CD14-positive monocyte (primary cell): ENCODE data around the gene OPN4. TPM values are rescaled to one million over a fixed set of nuclear protein-coding genes. Genes with fewer than 3 reads are reported as not detected.

ENCODE experiments used
- DNase-seq, 3 donors: peaks; one replicate each; pipeline ENCODE4 v3.0.0-alpha.2; 2011 to 2022
- H2AFZ ChIP-seq: 2 replicates; pipeline ENCODE4 v1.6.0; 2012; ENCODE audit warnings: mild to moderate bottlenecking, low read depth, low read length, inconsistent platforms; ENCODE audit not compliant: insufficient read depth, poor library complexity, severe bottlenecking
- H3K27ac ChIP-seq, 2 donors: 1 replicate in 1 of 2; 2 replicates in 1 of 2; pipeline ENCODE4 v1.5.1; 2012 to 2013; ENCODE audit warnings: low read length in 2 of 2, control low read depth in 1 of 2, inconsistent platforms in 1 of 2, low read depth in 1 of 2, mild to moderate bottlenecking in 1 of 2
- H3K27me3 ChIP-seq, 2 donors: one replicate each; pipeline versions ENCODE4 v1.6.0 to v1.6.1; 2011 to 2013; ENCODE audit warnings: low read length in 2 of 2; ENCODE audit not compliant: control insufficient read depth in 2 of 2, insufficient read depth in 2 of 2
- H3K36me3 ChIP-seq, 2 donors: replicated peaks in 1 of 2; 1 replicate in 1 of 2; 2 replicates in 1 of 2; pipeline versions ENCODE4 v1.5.1 to v1.6.1; 2012 to 2013; ENCODE audit warnings: low read length in 2 of 2, control low read depth in 1 of 2, inconsistent platforms in 1 of 2, mild to moderate bottlenecking in 1 of 2; ENCODE audit not compliant: insufficient read depth in 2 of 2, control insufficient read depth in 1 of 2
- H3K4me1 ChIP-seq, 2 donors: 1 replicate in 1 of 2; 2 replicates in 1 of 2; pipeline versions ENCODE4 v1.5.1 to v1.6.1; 2012 to 2013; ENCODE audit warnings: low read length in 2 of 2, control low read depth in 1 of 2, inconsistent platforms in 1 of 2, mild to moderate bottlenecking in 1 of 2, moderate library complexity in 1 of 2; ENCODE audit not compliant: insufficient read depth in 2 of 2, control insufficient read depth in 1 of 2
- H3K4me2 ChIP-seq: replicated peaks from 2 replicates; pipeline ENCODE3; 2012; ENCODE audit warnings: low read length, moderate library complexity, mild to moderate bottlenecking; ENCODE audit not compliant: poor library complexity, severe bottlenecking; ENCODE audit errors: extremely low read depth
- H3K4me3 ChIP-seq, 3 experiments: fragments of 200-600 bp in 1 of 3; sonication (generic) in 1 of 3; replicated peaks in 1 of 3; 1 replicate in 2 of 3; 2 replicates in 1 of 3; pipeline ENCODE4 v1.5.1; 2011 to 2013; ENCODE audit warnings: low read length in 3 of 3, mild to moderate bottlenecking in 3 of 3, control low read depth in 2 of 3, low read depth in 2 of 3, inconsistent platforms in 1 of 3, moderate library complexity in 1 of 3
- H3K79me2 ChIP-seq: 2 replicates; pipeline ENCODE4 v1.6.0; 2012; ENCODE audit warnings: mild to moderate bottlenecking, control low read depth, inconsistent platforms, low read length, moderate library complexity; ENCODE audit not compliant: insufficient read depth
- H3K9ac ChIP-seq: 2 replicates; pipeline ENCODE4 v1.6.0; 2017; ENCODE audit warnings: low read length, mild to moderate bottlenecking; ENCODE audit not compliant: insufficient read depth, poor library complexity, severe bottlenecking
- H3K9me3 ChIP-seq, 2 donors: replicated peaks in 1 of 2; 1 replicate in 1 of 2; 2 replicates in 1 of 2; pipeline versions ENCODE4 v1.5.1 to v1.6.1; 2012 to 2013; ENCODE audit warnings: low read length in 2 of 2, control low read depth in 1 of 2; ENCODE audit not compliant: control insufficient read depth in 1 of 2, insufficient read depth in 1 of 2
- H4K20me1 ChIP-seq: 2 replicates; pipeline ENCODE4 v1.6.0; 2012; ENCODE audit warnings: mild to moderate bottlenecking, low read length, control low read depth, moderate library complexity; ENCODE audit not compliant: insufficient read depth
- H3K27ac Mint-ChIP-seq, 7 donors: one replicate each; pipeline ENCODE4 v1.8.0; 2020; ENCODE audit warnings: mild to moderate bottlenecking in 7 of 7, mixed read lengths in 7 of 7, moderate library complexity in 6 of 7, inconsistent platforms in 2 of 7
- H3K27me3 Mint-ChIP-seq, 3 donors: one replicate each; pipeline ENCODE4 v1.8.0; 2021 to 2022; ENCODE audit warnings: low read depth in 3 of 3, mild to moderate bottlenecking in 3 of 3, mixed read lengths in 3 of 3, moderate library complexity in 3 of 3, inconsistent platforms in 1 of 3
- H3K36me3 Mint-ChIP-seq, 2 donors: one replicate each; pipeline ENCODE4 v1.8.0; 2020; ENCODE audit warnings: mixed read lengths in 2 of 2, inconsistent platforms in 1 of 2, mild to moderate bottlenecking in 1 of 2
- H3K4me1 Mint-ChIP-seq: one replicate; pipeline ENCODE4 v1.8.0; 2020; ENCODE audit warnings: mild to moderate bottlenecking, mixed read lengths
- H3K4me3 Mint-ChIP-seq, 2 donors: one replicate each; pipeline ENCODE4 v1.8.0; 2020; ENCODE audit warnings: mild to moderate bottlenecking in 2 of 2, mixed read lengths in 2 of 2, moderate library complexity in 1 of 2
- H3K9me3 Mint-ChIP-seq, 7 donors: one replicate each; pipeline ENCODE4 v1.8.0; 2020 to 2022; ENCODE audit warnings: mixed read lengths in 7 of 7, mild to moderate bottlenecking in 6 of 7, moderate library complexity in 6 of 7, inconsistent platforms in 2 of 7
- WGBS: methylation state at CpG from one replicate; pipeline ENCODE4 v1.1.5; 2013; ENCODE audit warnings: missing lambda C conversion rate; ENCODE audit not compliant: insufficient coverage; 5-methylcytosine and 5-hydroxymethylcytosine counted together
- intact Hi-C, 2 donors: fragments of 100-400 bp; cut with micrococcal nuclease; formaldehyde crosslinking; loops; one replicate each; pipeline versions ENCODE4 v1.15.0 to v1.15.1; 2023
- polyA plus RNA-seq, 3 donors: library from polyadenylated mRNA; depleted of rRNA in 1 of 3; unstranded in 2 of 3; stranded (reverse) in 1 of 3; fragments of 300-500 nt in 2 of 3; fragments of >200 nt in 1 of 3; fragmentation: Illumina TruSeq in 2 of 3; gene quantifications; 1 replicate in 2 of 3; 2 replicates in 1 of 3; pipeline ENCODE4 v1.2.3, GENCODE V29; 2012 to 2021
- TF ChIP-seq, protein P1 (sequence below): fragments of 200-600 bp; IDR thresholded peaks from one replicate; pipeline ENCODE4 v1.8.0; 2022; ENCODE audit warnings: antibody characterized with exemption, mild to moderate bottlenecking

The OPN4 gene
- polyA plus RNA-seq, 3 donors = not detected

DNA sequence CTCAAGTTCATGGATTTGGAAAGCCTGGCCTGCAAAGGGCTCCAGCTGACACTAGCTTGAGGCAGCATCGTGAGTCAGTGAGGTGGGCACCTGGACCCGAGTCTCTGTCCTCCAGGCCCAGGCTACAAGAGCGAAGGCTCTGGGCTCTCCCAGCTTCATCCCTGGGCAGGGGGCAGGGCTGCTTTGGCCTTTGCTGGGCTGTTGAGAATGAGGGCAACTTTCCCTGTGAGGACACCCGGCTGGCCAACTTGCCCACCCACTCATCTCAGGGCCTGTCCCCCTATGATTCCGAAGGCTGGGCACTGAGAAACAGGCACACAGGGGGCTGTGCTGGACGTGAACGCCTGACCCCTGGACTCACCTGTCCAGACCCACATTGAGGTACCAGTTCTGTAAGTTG is 38.3 kb downstream of the OPN4 start:
- Histone ChIP-seq H3K79me2 (no peaks in the 10 kb centered on the region), H3K27ac (no peak overlapping the region), H3K4me1 (peaks cover 0 to 2% of the 10 kb centered on the region in 2 donors), H3K9ac (no peak overlapping the region), H3K27me3 (peaks cover 0 to 3% of the 10 kb centered on the region in 2 donors), H2AFZ (no peak overlapping the region), H3K9me3 (no peaks in the 10 kb centered on the region), H3K36me3 (no peaks in the 10 kb centered on the region), H4K20me1 (no peaks in the 10 kb centered on the region), H3K4me3 (no peak overlapping the region), H3K4me2 (no peak overlapping the region)
- peaks cover 7% of the 10 kb centered on the region for H3K4me1 Mint-ChIP-seq
- no peak overlapping the region for H3K27ac Mint-ChIP-seq
- intact Hi-C loops = loop anchor here in 1 of 2 donors (5.0 kb wide), 1 partner anchor 205 kb away; no protein-coding TSS in a partner anchor
- peaks cover 5 to 17% (median 12%) of the 10 kb centered on the region in 3 donors for H3K27me3 Mint-ChIP-seq
- TF ChIP-seq, protein P1, sequence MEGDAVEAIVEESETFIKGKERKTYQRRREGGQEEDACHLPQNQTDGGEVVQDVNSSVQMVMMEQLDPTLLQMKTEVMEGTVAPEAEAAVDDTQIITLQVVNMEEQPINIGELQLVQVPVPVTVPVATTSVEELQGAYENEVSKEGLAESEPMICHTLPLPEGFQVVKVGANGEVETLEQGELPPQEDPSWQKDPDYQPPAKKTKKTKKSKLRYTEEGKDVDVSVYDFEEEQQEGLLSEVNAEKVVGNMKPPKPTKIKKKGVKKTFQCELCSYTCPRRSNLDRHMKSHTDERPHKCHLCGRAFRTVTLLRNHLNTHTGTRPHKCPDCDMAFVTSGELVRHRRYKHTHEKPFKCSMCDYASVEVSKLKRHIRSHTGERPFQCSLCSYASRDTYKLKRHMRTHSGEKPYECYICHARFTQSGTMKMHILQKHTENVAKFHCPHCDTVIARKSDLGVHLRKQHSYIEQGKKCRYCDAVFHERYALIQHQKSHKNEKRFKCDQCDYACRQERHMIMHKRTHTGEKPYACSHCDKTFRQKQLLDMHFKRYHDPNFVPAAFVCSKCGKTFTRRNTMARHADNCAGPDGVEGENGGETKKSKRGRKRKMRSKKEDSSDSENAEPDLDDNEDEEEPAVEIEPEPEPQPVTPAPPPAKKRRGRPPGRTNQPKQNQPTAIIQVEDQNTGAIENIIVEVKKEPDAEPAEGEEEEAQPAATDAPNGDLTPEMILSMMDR = no peak
- WGBS = 94% methylated on average over 5 of the region's 7 CpGs
- no peaks in the 10 kb centered on the region for H3K36me3 Mint-ChIP-seq
- DNase-seq = no peak
- H3K4me3 Mint-ChIP-seq = no peak overlapping the region
- H3K9me3 Mint-ChIP-seq = no peaks in the 10 kb centered on the region

DNA sequence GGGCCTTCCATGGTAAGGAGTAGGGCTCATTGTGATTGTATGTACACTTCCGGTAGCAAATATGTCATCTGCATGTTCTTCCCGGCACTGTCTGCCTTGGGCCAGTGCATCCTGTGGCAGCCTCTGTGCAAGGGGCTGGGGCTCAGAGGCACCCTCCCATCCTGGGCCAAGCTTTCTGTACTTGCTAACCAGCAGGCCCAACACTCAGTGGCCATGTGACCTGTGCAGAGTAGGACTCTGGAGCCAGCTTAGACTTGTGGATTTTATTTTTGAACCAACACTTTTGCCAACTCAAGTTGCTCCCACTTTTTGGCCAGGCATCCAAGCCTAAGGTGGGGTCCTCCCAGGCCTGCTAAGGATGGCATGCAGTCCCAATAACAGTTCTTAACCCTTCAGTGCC is 38.9 kb downstream of the OPN4 start:
- Mint-ChIP-seq H3K9me3 (no peaks in the 10 kb centered on the region), H3K36me3 (no peaks in the 10 kb centered on the region), H3K27ac (no peak overlapping the region), H3K4me3 (no peak overlapping the region), H3K4me1 (peaks cover 7% of the 10 kb centered on the region), H3K27me3 (peaks cover 5 to 14% (median 12%) of the 10 kb centered on the region in 3 donors)
- Histone ChIP-seq H3K27ac (no peak overlapping the region), H3K9me3 (no peaks in the 10 kb centered on the region), H3K79me2 (no peaks in the 10 kb centered on the region), H3K36me3 (no peaks in the 10 kb centered on the region), H3K9ac (no peak overlapping the region), H3K4me2 (no peak overlapping the region), H2AFZ (no peak overlapping the region), H3K27me3 (peaks cover 0 to 3% of the 10 kb centered on the region in 2 donors), H3K4me3 (no peak overlapping the region), H3K4me1 (peaks cover 0 to under 1% of the 10 kb centered on the region in 2 donors), H4K20me1 (no peaks in the 10 kb centered on the region)
- TF ChIP-seq, protein P1 = no peak
- intact Hi-C loops = loop anchor here in 1 of 2 donors (5.0 kb wide), 1 partner anchor 204 kb away; no protein-coding TSS in a partner anchor
- WGBS = 100% methylated on average over 2 of the region's 2 CpGs
- DNase-seq = no peak
